NOMO-1 (cell line): ENCODE results near the gene ARL9.

Experiments used
- DNase-seq, 2 experiments: peaks; one replicate each; lab custom pipeline; 2025; ENCODE audit not compliant: unreplicated experiment in 2 of 2; lab: John Stamatoyannopoulos, UW

The ARL9 gene

GRCh38 chr4:56531149-56531770 lies 25.7 kb downstream of the ARL9 start:
- no peak for DNase-seq

- DNase-seq, result no peak
These were observed 26.2 kb downstream of the ARL9 start for GRCh38 chr4:56531823-56532222.

DNA sequence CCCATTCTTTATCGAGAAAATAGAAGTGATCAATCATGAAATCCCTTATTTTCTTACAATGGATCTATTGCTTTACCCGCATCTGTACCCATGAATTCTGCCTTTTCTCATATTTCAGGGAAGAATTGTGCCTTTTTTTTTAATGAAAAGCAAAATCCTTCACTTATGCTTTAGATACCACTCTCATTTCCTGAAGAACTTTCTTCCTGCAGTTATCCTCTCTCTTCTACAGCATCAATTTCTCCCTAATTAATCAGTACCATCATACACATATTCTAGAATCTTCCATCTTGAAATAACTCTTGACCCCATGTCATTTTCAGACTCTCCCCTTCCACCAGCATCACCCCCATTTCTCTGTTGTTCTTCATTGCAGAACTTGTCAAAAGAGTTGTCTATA lies 26.6 kb downstream of the ARL9 start:
- DNase-seq, result no peak

GRCh38 chr4:56535915-56536314 lies 30.3 kb downstream of the ARL9 start:
- no peak for DNase-seq

DNA sequence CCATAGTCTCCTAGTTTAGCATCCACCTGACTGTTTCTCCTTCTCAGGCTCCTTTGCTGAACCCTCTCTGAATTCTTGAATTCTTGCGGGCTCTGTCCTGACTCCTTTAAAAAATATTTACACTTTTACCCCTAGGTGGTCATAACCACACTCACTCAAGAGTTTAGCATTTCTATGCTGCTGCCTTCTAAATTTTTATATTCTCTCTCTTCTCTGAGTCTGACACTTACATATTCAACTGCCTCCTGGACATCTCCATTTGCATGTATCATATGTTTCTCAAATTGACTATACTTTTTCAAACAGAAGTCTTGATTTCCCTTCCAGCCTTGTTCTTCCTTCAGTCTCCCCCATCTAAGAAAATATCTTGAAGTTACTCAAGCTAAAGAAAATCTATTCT lies 31.6 kb downstream of the ARL9 start:
- no peak for DNase-seq

DNA sequence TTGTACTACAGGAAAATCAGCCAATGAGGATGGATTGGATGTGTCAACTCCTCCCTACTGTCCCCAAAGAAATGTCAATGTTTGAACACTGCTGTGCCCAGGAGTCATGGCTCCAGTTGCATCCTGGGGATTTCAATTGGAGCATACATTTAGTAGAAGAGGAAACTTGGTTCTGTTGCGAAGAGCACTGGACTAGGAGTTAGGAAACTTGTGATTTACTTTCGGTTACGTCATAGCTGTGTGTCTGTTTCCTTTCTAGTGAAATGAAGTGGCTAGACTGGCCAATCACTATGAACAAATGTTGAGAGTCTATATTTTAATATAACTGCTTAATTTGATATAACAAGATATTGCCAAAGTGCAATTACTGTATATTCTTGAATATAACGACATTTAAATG lies 35.2 kb downstream of the ARL9 start:
- DNase-seq, result peak in 1 of 2 experiments; percentile 3

- peak; percentile 66 to 83 for DNase-seq
These were observed 39.1 kb downstream of the ARL9 start for GRCh38 chr4:56544573-56545131.

- no peak for DNase-seq
These were observed 45.1 kb downstream of the ARL9 start for GRCh38 chr4:56550642-56551041.

- no peak for DNase-seq
These were observed 45.9 kb downstream of the ARL9 start for GRCh38 chr4:56551516-56551915.

DNA sequence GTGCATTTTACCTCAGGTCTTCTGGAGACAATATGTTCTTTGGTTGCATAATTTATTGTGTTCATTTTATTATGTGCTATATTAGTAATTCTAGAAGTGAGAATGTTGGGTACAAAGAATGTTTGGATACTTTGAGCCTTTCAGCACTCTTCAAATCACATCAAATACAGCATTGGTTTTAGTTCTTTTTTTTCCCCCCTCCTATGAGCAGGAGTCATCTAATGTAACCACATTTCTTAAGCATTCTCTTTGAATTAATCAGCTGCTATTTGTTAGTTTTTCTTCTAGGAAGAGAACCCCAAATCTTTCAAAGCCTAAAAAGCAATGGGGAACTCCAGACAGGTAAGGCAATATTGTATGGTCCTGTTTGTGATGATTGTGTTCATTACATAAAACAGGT lies 46.7 kb downstream of the ARL9 start:
- DNase-seq, result no peak

DNA sequence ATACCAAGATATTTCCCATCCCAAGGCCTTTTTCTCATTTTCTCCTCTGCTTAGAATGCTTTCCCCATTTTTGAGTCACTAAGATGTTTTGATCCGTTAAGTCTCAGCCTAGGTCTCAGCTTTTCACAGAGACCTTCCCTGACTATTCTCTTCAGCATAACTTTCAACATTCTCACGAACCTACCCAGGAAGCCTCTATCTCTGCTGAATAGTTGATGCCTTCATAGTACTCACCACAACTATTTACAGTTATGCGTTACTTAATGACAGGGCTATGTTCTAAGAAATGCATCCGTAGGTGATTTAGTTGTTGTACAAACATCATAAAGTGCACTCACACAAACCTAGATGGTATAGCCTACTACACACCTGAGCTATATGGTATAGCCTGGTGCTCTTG lies 64.5 kb downstream of the ARL9 start:
- DNase-seq, result no peak
